KMS-11 (cell line): ENCODE data around the gene TNFAIP1.
A peak's percentile ranks its signal among the peaks of the same experiment; 100 is the strongest.

Experiments used
- H2AFZ ChIP-seq: fragments of 200-600 bp; sonication (generic); 2 replicates; pipeline ENCODE4 v1.6.1; 2016; ENCODE audit warnings: antibody characterized with exemption, mixed run types, low read depth
- H3K27ac ChIP-seq: fragments of 200-600 bp; sonication (generic); 2 replicates; pipeline ENCODE4 v1.6.1; 2016; ENCODE audit warnings: mild to moderate bottlenecking, mixed run types
- H3K27me3 ChIP-seq: fragments of 200-600 bp; sonication (generic); 2 replicates; pipeline ENCODE4 v1.6.1; 2017; ENCODE audit warnings: mild to moderate bottlenecking, low read depth, mixed run types, moderate library complexity; ENCODE audit not compliant: insufficient read depth
- H3K36me3 ChIP-seq: fragments of 200-600 bp; sonication (generic); 2 replicates; pipeline ENCODE4 v1.6.1; 2017; ENCODE audit warnings: mild to moderate bottlenecking, mixed run types; ENCODE audit not compliant: insufficient read depth
- H3K4me1 ChIP-seq: fragments of 200-600 bp; sonication (generic); 2 replicates; pipeline ENCODE4 v1.6.1; 2016; ENCODE audit warnings: mild to moderate bottlenecking, low read depth, mixed run types; ENCODE audit not compliant: poor library complexity, severe bottlenecking
- H3K4me2 ChIP-seq: fragments of 200-600 bp; sonication (generic); 2 replicates; pipeline ENCODE4 v1.7.0; 2016; ENCODE audit warnings: mild to moderate bottlenecking, mixed run types
- H3K4me3 ChIP-seq: fragments of 200-600 bp; sonication (generic); IDR thresholded peaks from 2 replicates; pipeline ENCODE4 v1.6.1; 2017; ENCODE audit warnings: low read depth, low read length, mixed read lengths; ENCODE audit not compliant: insufficient read depth
- H3K79me2 ChIP-seq: fragments of 200-600 bp; sonication (generic); 2 replicates; pipeline ENCODE4 v1.6.1; 2016; ENCODE audit warnings: low read depth, mixed run types; ENCODE audit not compliant: insufficient read depth
- H3K9ac ChIP-seq: fragments of 200-600 bp; sonication (generic); 2 replicates; pipeline ENCODE4 v1.6.1; 2016; ENCODE audit warnings: mild to moderate bottlenecking, mixed run types
- H4K20me1 ChIP-seq: fragments of 200-600 bp; sonication (generic); 2 replicates; pipeline ENCODE4 v1.6.1; 2016; ENCODE audit warnings: mild to moderate bottlenecking, mixed run types; ENCODE audit not compliant: insufficient read depth
- TF ChIP-seq, protein P1 (sequence below): fragments of 200-600 bp; sonication (generic); conservative IDR thresholded peaks from 2 replicates; pipeline ENCODE4 v1.6.1; 2017; ENCODE audit warnings: low read depth, mild to moderate bottlenecking, antibody characterized with exemption, low read length, moderate library complexity, mixed read lengths

The TNFAIP1 gene

DNA sequence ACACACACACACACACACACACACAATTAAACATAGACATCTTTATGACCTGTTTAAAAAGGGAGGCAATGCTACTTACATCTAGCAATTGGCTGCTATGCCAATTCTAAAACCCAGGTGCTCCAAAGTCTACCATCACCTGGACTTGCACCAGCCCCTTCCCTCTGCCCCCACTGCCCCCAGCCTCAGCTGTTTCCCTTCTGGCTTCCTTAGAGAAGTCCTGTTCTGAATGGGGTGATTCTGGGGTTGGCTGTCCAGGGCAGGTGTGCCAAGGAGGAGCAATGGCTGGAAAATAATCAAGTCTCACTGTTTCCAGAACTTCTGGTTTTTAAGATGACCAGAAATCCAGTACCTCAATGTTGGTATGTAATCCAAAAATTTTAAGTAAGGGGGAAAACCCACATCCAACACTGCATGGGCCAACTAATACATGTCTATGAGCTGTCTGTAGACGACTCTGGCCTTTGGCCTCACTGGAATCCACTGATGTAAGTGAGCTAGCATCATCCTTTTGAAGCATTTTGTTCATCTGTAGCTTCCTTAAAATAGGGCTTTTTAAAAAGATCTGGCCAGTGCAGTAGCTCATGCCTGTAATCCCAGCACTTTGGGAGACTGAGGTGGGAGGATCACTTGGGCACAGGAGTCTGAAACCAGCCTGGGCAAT is 2.3 kb upstream of the TNFAIP1 start:
- TF ChIP-seq, protein P1, sequence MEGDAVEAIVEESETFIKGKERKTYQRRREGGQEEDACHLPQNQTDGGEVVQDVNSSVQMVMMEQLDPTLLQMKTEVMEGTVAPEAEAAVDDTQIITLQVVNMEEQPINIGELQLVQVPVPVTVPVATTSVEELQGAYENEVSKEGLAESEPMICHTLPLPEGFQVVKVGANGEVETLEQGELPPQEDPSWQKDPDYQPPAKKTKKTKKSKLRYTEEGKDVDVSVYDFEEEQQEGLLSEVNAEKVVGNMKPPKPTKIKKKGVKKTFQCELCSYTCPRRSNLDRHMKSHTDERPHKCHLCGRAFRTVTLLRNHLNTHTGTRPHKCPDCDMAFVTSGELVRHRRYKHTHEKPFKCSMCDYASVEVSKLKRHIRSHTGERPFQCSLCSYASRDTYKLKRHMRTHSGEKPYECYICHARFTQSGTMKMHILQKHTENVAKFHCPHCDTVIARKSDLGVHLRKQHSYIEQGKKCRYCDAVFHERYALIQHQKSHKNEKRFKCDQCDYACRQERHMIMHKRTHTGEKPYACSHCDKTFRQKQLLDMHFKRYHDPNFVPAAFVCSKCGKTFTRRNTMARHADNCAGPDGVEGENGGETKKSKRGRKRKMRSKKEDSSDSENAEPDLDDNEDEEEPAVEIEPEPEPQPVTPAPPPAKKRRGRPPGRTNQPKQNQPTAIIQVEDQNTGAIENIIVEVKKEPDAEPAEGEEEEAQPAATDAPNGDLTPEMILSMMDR = no peak
- no peaks in the 10 kb centered on the region for H3K36me3 ChIP-seq
- no peak overlapping the region for H3K4me3 ChIP-seq
- H3K27ac ChIP-seq = no peak overlapping the region
- H3K9ac ChIP-seq = no peak overlapping the region
- H4K20me1 ChIP-seq = no peaks in the 10 kb centered on the region
- H3K4me2 ChIP-seq = no peak overlapping the region
- no peaks in the 10 kb centered on the region for H3K27me3 ChIP-seq
- no peaks in the 10 kb centered on the region; the same call in 1 of the 2 replicates for H3K79me2 ChIP-seq
- no peak overlapping the region for H2AFZ ChIP-seq
- peaks cover 15% of the 10 kb centered on the region for H3K4me1 ChIP-seq

DNA sequence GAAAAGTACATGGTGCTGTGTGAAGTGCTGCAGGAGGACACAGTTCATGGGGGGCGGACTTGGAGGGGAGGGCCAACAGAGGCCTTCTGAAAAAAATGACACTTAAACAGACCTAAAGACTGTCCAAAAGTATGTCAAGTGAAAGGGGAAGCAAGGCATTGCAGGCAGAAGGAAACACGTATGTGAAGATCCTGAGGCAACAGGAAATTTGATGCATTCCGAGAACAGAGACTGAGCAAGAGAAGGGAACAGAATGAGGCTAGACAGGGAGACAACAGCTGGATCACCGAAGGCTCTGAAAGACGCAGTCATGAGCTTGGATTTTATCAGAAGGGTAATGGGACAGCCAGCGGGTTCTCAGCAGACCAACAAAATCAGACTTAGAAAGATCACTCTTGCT is 1.4 kb upstream of the TNFAIP1 start:
- TF ChIP-seq, protein P1 = no peak
- Histone ChIP-seq H4K20me1 (no peaks in the 10 kb centered on the region), H3K4me2 (peak overlapping the region; percentile 91), H3K27ac (no peak overlapping the region), H3K27me3 (no peaks in the 10 kb centered on the region), H3K36me3 (no peaks in the 10 kb centered on the region), H3K79me2 (no peaks in the 10 kb centered on the region; the same call in 1 of the 2 replicates), H2AFZ (no peak overlapping the region), H3K4me3 (no peak overlapping the region), H3K4me1 (peaks cover 15% of the 10 kb centered on the region), H3K9ac (no peak overlapping the region; the same call in 1 of the 2 replicates)

DNA sequence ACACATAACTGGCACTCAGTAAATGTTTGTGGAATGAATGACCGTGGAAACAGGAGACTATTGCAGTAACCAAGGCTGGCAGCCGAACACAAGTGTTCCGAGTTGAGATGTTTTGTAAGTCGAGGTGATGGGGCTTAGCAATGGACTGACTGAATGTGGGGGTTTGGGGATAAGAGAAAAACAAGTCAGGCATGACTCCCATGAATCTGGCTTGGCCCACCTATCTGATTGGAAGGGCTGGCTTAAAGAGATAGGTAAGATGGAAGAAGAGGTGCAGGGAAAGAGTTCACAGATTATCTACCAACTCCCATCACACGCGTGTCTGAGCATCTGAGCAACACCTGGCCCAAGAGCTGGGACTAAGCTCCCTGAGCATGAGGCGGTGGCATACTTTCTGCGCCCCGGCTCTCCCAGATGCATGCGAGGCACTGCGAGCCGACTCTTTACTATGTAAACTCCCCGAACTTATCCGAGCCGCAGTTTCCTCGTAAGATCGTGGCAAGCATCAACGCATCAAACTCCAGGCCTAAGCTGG is 828 bp upstream of the TNFAIP1 start:
- Histone ChIP-seq H3K79me2 (no peaks in the 10 kb centered on the region; the same call in 1 of the 2 replicates), H3K4me1 (peaks cover 15% of the 10 kb centered on the region), H4K20me1 (no peaks in the 10 kb centered on the region), H3K4me3 (no peak overlapping the region), H2AFZ (peak overlapping the region; percentile 77), H3K36me3 (no peaks in the 10 kb centered on the region), H3K27me3 (no peaks in the 10 kb centered on the region), H3K27ac (peak overlapping the region; percentile 63), H3K4me2 (peak overlapping the region; percentile 91), H3K9ac (peak overlapping the region; percentile 74)
- TF ChIP-seq, protein P1 = no peak

DNA sequence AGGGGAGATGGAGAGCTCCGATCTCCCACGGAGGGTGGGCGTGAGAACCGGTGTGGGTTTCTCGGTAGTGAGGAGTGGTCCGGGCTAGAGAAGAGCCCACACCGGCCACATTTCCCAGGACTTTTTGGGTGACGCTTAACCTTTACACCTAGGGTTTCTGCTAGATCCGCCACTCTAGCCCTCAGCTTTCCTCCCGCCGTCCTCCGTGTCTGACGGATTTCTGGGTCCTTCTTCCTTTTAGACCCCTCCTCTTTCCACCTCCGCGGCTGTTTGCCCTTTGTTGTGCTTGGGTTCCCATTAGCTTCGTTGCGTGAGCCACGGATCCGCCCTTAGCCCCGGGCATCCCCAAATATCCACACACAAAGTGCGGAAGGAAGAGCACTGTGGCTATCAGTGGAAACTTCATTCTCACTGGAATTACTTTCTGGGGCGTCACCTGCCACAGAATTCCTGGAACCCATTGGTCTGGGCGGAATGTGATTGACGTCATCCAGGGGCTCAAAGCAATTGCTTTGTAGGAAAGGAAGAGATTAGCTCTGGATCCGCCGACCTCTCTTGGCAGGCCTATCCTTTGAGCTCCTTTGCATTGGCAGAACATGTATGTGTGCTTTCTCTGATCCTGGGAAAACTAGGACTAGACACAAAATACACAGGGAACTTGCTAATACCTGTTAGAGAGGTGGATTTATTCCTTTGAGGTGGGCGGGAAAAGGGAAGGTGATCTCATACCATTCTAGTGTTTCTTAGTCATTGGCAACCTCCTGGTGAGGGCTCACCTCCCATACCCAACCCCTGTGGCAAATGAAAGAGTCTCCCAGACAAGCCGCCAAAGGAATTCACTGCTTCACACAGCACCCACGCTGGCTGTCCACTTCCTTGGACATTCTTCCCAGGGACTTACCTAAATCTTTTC is 654 bp downstream of the TNFAIP1 start:
- no peaks in the 10 kb centered on the region for H3K27me3 ChIP-seq
- H3K4me1 ChIP-seq = peaks cover 15% of the 10 kb centered on the region
- peak overlapping the region; percentile 85 for H3K4me2 ChIP-seq
- no peak overlapping the region for H3K27ac ChIP-seq
- no peaks in the 10 kb centered on the region for H3K36me3 ChIP-seq
- TF ChIP-seq, protein P1 = no peak
- H3K79me2 ChIP-seq = no peaks in the 10 kb centered on the region; the same call in 1 of the 2 replicates
- no peaks in the 10 kb centered on the region for H4K20me1 ChIP-seq
- peak overlapping the region; percentile 74 for H2AFZ ChIP-seq
- peak overlapping the region; percentile 74; the same call in 1 of the 2 replicates for H3K9ac ChIP-seq
- H3K4me3 ChIP-seq = no peak overlapping the region
